ENCODE measurements around the gene ART3.

The ART3 gene

GRCh38 chr4:76108467-76109181, 34.1 kb downstream of the ART3 start:
- no peaks in the 10 kb centered on the region for H3K9me3 ChIP-seq (ENCODE audit: control insufficient read depth, insufficient read depth, low read length)
- H3K4me3 ChIP-seq (ENCODE audit: low read depth, low read length): no peak overlapping the region
- H3K9ac ChIP-seq (ENCODE audit: low read depth, low read length): no peak overlapping the region
- H3K36me3 ChIP-seq (ENCODE audit: control insufficient read depth, insufficient read depth, low read length): no peaks in the 10 kb centered on the region
- peaks cover 3% of the 10 kb centered on the region for H3K4me1 ChIP-seq (ENCODE audit: control insufficient read depth, insufficient read depth, low read length)
- H3K27me3 ChIP-seq (ENCODE audit: control insufficient read depth, insufficient read depth, low read length): peaks cover 33% of the 10 kb centered on the region

GRCh38 chr4:76116821-76117220, 42.3 kb downstream of the ART3 start:
- Histone ChIP-seq H3K4me3 (ENCODE audit: low read depth, low read length) (no peak overlapping the region), H3K27me3 (ENCODE audit: control insufficient read depth, insufficient read depth, low read length) (no peaks in the 10 kb centered on the region), H3K36me3 (ENCODE audit: control insufficient read depth, insufficient read depth, low read length) (peaks cover 15% of the 10 kb centered on the region)

GRCh38 chr4:76117536-76117935, 43.0 kb downstream of the ART3 start:
- Histone ChIP-seq H3K9me3 (ENCODE audit: control insufficient read depth, insufficient read depth, low read length) (no peaks in the 10 kb centered on the region), H3K4me3 (ENCODE audit: low read depth, low read length) (no peak overlapping the region), H3K9ac (ENCODE audit: low read depth, low read length) (no peak overlapping the region), H3K36me3 (ENCODE audit: control insufficient read depth, insufficient read depth, low read length) (peaks cover 15% of the 10 kb centered on the region), H3K4me1 (ENCODE audit: control insufficient read depth, insufficient read depth, low read length) (no peaks in the 10 kb centered on the region), H3K27me3 (ENCODE audit: control insufficient read depth, insufficient read depth, low read length) (no peaks in the 10 kb centered on the region)

More at GRCh38 chr4:76116821-76117220, 42.3 kb downstream of the ART3 start:
- Histone ChIP-seq H3K9ac (ENCODE audit: low read depth, low read length) (no peak overlapping the region), H3K9me3 (ENCODE audit: control insufficient read depth, insufficient read depth, low read length) (no peaks in the 10 kb centered on the region), H3K4me1 (ENCODE audit: control insufficient read depth, insufficient read depth, low read length) (no peaks in the 10 kb centered on the region)

- Histone ChIP-seq H3K36me3 (ENCODE audit: control insufficient read depth, insufficient read depth, low read length) (peaks cover 11% of the 10 kb centered on the region), H3K9me3 (ENCODE audit: control insufficient read depth, insufficient read depth, low read length) (no peaks in the 10 kb centered on the region), H3K4me3 (ENCODE audit: low read depth, low read length) (no peak overlapping the region), H3K9ac (ENCODE audit: low read depth, low read length) (no peak overlapping the region), H3K4me1 (ENCODE audit: control insufficient read depth, insufficient read depth, low read length) (no peaks in the 10 kb centered on the region), H3K27me3 (ENCODE audit: control insufficient read depth, insufficient read depth, low read length) (no peaks in the 10 kb centered on the region)
Observed at GRCh38 chr4:76120199-76120598, 45.7 kb downstream of the ART3 start.

- Histone ChIP-seq H3K4me1 (ENCODE audit: control insufficient read depth, insufficient read depth, low read length) (no peaks in the 10 kb centered on the region), H3K9ac (ENCODE audit: low read depth, low read length) (no peak overlapping the region), H3K9me3 (ENCODE audit: control insufficient read depth, insufficient read depth, low read length) (no peaks in the 10 kb centered on the region), H3K36me3 (ENCODE audit: control insufficient read depth, insufficient read depth, low read length) (no peaks in the 10 kb centered on the region), H3K4me3 (ENCODE audit: low read depth, low read length) (no peak overlapping the region), H3K27me3 (ENCODE audit: control insufficient read depth, insufficient read depth, low read length) (no peaks in the 10 kb centered on the region)
Observed at GRCh38 chr4:76125816-76126215, 51.3 kb downstream of the ART3 start.

GRCh38 chr4:76127754-76128153, 53.2 kb downstream of the ART3 start:
- Histone ChIP-seq H3K9ac (ENCODE audit: low read depth, low read length) (no peak overlapping the region), H3K27me3 (ENCODE audit: control insufficient read depth, insufficient read depth, low read length) (no peaks in the 10 kb centered on the region), H3K36me3 (ENCODE audit: control insufficient read depth, insufficient read depth, low read length) (no peaks in the 10 kb centered on the region), H3K4me3 (ENCODE audit: low read depth, low read length) (no peak overlapping the region), H3K4me1 (ENCODE audit: control insufficient read depth, insufficient read depth, low read length) (no peaks in the 10 kb centered on the region), H3K9me3 (ENCODE audit: control insufficient read depth, insufficient read depth, low read length) (no peaks in the 10 kb centered on the region)

GRCh38 chr4:76141241-76141640, 66.7 kb downstream of the ART3 start:
- Histone ChIP-seq H3K9me3 (ENCODE audit: control insufficient read depth, insufficient read depth, low read length) (no peaks in the 10 kb centered on the region), H3K9ac (ENCODE audit: low read depth, low read length) (no peak overlapping the region), H3K27me3 (ENCODE audit: control insufficient read depth, insufficient read depth, low read length) (no peaks in the 10 kb centered on the region), H3K4me3 (ENCODE audit: low read depth, low read length) (no peak overlapping the region), H3K4me1 (ENCODE audit: control insufficient read depth, insufficient read depth, low read length) (no peaks in the 10 kb centered on the region), H3K36me3 (ENCODE audit: control insufficient read depth, insufficient read depth, low read length) (peaks cover 7% of the 10 kb centered on the region)

- no peaks in the 10 kb centered on the region for H3K9me3 ChIP-seq (ENCODE audit: control insufficient read depth, insufficient read depth, low read length)
- peaks cover 7% of the 10 kb centered on the region for H3K36me3 ChIP-seq (ENCODE audit: control insufficient read depth, insufficient read depth, low read length)
- no peak overlapping the region for H3K4me3 ChIP-seq (ENCODE audit: low read depth, low read length)
- H3K27me3 ChIP-seq (ENCODE audit: control insufficient read depth, insufficient read depth, low read length): no peaks in the 10 kb centered on the region
- H3K9ac ChIP-seq (ENCODE audit: low read depth, low read length): no peak overlapping the region
- H3K4me1 ChIP-seq (ENCODE audit: control insufficient read depth, insufficient read depth, low read length): peaks cover 1% of the 10 kb centered on the region
Observed at GRCh38 chr4:76144546-76144945, 70.0 kb downstream of the ART3 start.

GRCh38 chr4:76147454-76148141, 73.1 kb downstream of the ART3 start:
- Histone ChIP-seq H3K4me3 (ENCODE audit: low read depth, low read length) (peak overlapping the region; percentile 97), H3K27me3 (ENCODE audit: control insufficient read depth, insufficient read depth, low read length) (no peaks in the 10 kb centered on the region), H3K9me3 (ENCODE audit: control insufficient read depth, insufficient read depth, low read length) (no peaks in the 10 kb centered on the region), H3K4me1 (ENCODE audit: control insufficient read depth, insufficient read depth, low read length) (peaks cover 5% of the 10 kb centered on the region), H3K36me3 (ENCODE audit: control insufficient read depth, insufficient read depth, low read length) (no peaks in the 10 kb centered on the region), H3K9ac (ENCODE audit: low read depth, low read length) (peak overlapping the region; percentile 95)

GRCh38 chr4:76148142-76148865, 73.8 kb downstream of the ART3 start, which contains the start of gene NUP54:
Gene NUP54, minus strand, starts transcription at chr4:76148397. Its CDS starts 23 bp downstream, at chr4:76148374.
- Histone ChIP-seq H3K36me3 (ENCODE audit: control insufficient read depth, insufficient read depth, low read length) (no peaks in the 10 kb centered on the region), H3K27me3 (ENCODE audit: control insufficient read depth, insufficient read depth, low read length) (no peaks in the 10 kb centered on the region), H3K9ac (ENCODE audit: low read depth, low read length) (peak within 1 kb of the TSS; percentile 95), H3K9me3 (ENCODE audit: control insufficient read depth, insufficient read depth, low read length) (no peaks in the 10 kb centered on the region), H3K4me1 (ENCODE audit: control insufficient read depth, insufficient read depth, low read length) (peaks cover 5% of the 10 kb centered on the region), H3K4me3 (ENCODE audit: low read depth, low read length) (peak within 1 kb of the TSS; percentile 97)

GRCh38 chr4:76153356-76153755, 78.8 kb downstream of the ART3 start:
- peaks cover 7% of the 10 kb centered on the region for H3K4me1 ChIP-seq (ENCODE audit: control insufficient read depth, insufficient read depth, low read length)
- no peaks in the 10 kb centered on the region for H3K9me3 ChIP-seq (ENCODE audit: control insufficient read depth, insufficient read depth, low read length)
- no peaks in the 10 kb centered on the region for H3K36me3 ChIP-seq (ENCODE audit: control insufficient read depth, insufficient read depth, low read length)

More at GRCh38 chr4:76153356-76153755, 78.8 kb downstream of the ART3 start:
- no peaks in the 10 kb centered on the region for H3K27me3 ChIP-seq (ENCODE audit: control insufficient read depth, insufficient read depth, low read length)
- no peak overlapping the region for H3K4me3 ChIP-seq (ENCODE audit: low read depth, low read length)
- H3K9ac ChIP-seq (ENCODE audit: low read depth, low read length): no peak overlapping the region
